G401.6 (cell line): ENCODE measurements around the gene PMPCB.
"Not testable (repeated sequence)": the region's sequence is repeated elsewhere in the genome, so short reads cannot be mapped to it uniquely, and the experiment has no call there.

Experiments
- FAIRE-seq: peaks from 2 replicates; lab custom pipeline; 2012; peaks lifted over from hg19 to GRCh38; lab: Jason Lieb, UNC

PMPCB gene

GRCh38 chr7:103296901-103297836 is at the start of gene PMPCB:
Gene PMPCB, plus strand, starts transcription at chr7:103297435. Its CDS starts 25 bp downstream, at chr7:103297460.
- FAIRE-seq: peak; percentile 86

DNA sequence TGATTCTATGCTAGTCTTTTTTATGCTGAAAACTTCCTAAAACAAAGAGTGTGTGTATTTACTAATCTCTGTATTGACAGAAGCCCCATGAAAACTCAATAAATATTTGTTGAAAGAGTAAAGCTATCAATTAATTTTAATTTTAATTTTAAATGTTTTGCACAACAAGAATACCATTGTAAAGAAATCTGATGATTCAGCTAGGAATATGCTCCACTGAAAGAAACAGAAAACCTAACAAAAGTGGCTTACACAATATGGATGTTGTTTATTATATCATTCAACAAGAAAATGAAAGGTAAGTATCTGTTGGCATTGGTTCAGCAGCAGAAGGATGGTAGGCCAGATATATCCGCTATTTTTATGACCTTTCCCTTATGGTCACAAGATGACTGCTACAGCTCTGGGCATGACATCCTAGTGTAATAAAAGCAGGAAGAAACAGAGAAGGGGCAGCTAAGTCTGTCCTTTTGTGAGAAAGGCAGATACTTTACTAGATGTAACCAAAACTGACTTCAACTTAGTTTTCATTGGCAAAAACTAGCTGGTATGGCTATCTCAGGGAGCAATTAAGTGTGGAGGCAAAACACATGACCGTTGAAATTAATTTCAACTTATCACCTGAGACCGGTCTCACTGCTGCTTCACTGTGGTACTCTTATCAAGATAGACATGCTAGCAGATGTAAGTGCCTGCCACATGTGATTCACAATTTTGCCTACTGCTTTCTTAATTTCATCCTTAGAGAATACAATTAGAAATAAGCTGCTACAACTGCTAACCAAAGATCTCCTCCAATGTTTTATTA is 43.3 kb upstream of the PMPCB start:
- not testable (repeated sequence) for FAIRE-seq

GRCh38 chr7:103264054-103264453 is 33.2 kb upstream of the PMPCB start:
- not testable (repeated sequence) for FAIRE-seq

GRCh38 chr7:103266229-103266628 is 31.0 kb upstream of the PMPCB start:
- FAIRE-seq: not testable (repeated sequence)

DNA sequence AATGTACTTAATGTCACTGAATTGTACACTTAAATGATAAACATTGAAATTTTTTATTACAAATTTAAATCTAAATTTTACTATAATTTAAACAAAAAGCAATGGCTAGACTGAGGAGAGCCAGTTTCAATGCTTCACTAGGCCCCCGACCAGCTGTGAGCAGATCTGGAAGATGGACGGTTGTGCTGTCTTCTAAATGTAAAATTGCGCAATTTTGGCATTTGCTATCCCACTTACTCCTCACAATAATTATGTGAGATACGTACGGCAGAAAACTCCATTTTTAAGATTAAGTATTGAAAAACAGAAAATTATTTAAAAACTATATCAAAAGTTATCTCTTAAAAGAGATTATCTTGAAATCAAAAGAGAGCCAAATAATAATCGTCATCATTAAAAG is 23.9 kb upstream of the PMPCB start:
- not testable (repeated sequence) for FAIRE-seq

DNA sequence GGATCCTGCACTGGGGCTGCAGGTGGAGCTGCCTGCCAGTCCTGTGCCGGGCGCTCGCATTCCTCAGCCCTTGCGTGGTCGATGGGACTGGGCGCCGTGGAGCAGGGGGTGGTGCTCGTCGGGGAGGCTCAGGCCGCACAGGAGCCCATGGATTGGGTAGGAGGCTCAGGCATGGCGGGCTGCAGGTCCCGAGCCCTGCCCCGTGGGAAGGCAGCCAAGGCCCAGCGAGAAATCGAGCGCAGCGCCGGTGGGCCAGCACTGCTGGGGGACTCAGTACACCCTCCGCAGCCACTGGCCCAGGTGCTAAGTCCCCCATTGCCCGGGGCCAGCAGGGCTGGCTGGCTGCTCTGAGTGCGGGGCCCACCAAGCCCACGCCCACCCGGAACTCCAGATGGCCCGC is 22.4 kb upstream of the PMPCB start:
- FAIRE-seq: not testable (repeated sequence)

GRCh38 chr7:103278195-103278594 is 19.0 kb upstream of the PMPCB start:
- not testable (repeated sequence) for FAIRE-seq

DNA sequence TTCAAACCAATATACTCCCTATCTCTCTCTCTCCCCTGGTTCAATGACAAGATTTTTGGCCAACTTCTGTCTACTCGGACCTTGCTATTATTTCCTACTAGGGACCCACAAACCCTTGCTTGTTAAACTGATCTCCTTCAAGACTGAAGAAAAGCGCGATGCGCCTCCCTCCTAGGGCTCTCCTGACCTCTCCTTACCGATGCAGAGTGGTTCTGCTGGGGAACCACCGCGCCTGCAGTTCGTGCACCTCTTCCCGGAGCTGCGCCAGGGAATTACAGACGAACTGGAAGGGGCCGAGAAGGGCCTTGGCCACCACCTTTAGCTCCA is 17.6 kb upstream of the PMPCB start:
- FAIRE-seq: not testable (repeated sequence)

- FAIRE-seq: not testable (repeated sequence)
These were observed 17.1 kb upstream of the PMPCB start for GRCh38 chr7:103279963-103280802.

DNA sequence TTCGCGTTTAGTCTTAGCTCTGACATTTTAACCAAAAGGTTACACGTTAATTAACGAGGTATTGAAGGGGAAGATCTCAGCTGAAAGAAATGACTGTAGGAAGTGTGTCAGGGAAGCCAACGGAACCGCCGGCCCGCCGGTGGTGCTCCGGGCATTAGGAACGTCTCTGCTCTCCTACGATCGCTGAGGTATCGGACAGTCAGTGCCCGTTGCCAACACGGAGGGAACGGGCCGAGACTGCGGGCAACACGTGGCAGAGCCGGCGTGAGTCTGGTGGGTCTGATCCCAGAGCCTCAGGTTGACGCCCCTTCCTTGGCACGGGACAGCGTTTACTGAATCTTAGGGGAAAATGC is 16.5 kb upstream of the PMPCB start:
- not testable (repeated sequence) for FAIRE-seq

- peak; percentile 51 for FAIRE-seq
These were observed 14.3 kb upstream of the PMPCB start for GRCh38 chr7:103282802-103283427.

DNA sequence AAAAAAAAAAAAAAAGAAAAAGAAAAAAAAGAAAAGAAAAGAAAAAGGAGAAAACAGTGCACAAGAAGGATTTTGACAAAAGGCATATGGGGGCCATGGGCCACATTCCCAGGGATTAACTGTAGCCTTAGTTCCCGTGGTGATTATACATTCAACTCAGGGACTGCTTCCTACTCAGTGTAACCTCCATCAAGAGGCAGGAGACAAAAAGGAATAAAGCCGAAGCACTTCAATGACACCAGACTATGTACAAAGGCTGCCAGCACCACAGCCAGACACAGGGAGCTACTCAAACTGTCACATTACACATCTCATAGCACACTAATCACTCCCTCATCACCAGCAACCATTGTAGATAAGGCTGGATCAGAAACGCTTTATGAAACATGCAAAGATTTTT is 5.1 kb upstream of the PMPCB start:
- no peak for FAIRE-seq

- FAIRE-seq: no peak
These were observed 3.7 kb upstream of the PMPCB start for GRCh38 chr7:103293526-103293925.

- FAIRE-seq: no peak
These were observed 573 bp downstream of the PMPCB start for GRCh38 chr7:103297837-103298179.

DNA sequence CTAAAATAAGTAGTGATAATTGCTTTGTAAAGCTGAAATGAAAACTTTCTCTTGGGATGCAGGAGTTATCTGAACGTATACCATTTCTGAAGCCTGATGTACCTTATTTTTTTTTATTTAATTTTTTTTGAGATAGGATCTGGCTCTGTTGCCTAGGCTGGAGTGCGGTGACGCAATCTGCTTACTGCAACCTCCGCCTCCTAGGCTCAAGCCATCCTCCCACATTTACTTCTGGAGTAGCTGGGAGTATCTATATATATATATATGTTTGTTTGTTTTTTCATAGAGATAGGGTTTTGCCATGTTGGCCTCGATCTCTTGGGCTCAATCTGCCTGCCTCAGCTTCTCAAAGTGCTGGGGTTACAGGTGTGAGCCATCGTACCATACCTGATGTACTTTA is 2.4 kb downstream of the PMPCB start:
- no peak for FAIRE-seq

- FAIRE-seq: no peak
These were observed 4.2 kb downstream of the PMPCB start for GRCh38 chr7:103301441-103301840.

- FAIRE-seq: no peak
These were observed 10.4 kb downstream of the PMPCB start for GRCh38 chr7:103307503-103308231.

GRCh38 chr7:103314852-103315251 is 17.6 kb downstream of the PMPCB start:
- no peak for FAIRE-seq

DNA sequence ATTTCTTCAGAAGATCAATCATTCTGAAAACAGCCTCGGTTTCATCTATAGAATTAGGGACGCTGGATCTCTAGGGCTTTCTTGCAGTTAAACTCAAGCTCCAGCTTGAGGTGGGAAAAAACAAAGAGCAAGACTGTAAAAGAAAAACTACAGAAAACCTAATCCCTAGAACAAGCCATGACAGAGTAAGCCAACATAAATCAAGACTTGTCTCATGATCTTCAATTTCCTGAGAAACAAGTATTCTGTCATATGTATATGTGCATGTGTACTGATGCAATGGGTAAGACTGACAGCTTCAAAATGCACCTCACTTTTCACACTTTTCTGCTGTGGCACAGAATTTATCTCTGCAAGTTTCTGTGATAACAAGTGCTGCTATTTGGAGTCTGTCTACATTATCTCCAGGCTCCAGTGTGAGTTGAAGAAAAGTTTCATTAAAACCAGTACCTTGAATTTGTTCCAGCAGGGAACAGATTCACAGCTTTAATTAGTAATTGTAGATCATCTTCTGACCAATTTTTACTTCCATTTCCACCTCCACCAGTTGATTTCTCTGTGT is 19.2 kb downstream of the PMPCB start:
- FAIRE-seq: no peak

DNA sequence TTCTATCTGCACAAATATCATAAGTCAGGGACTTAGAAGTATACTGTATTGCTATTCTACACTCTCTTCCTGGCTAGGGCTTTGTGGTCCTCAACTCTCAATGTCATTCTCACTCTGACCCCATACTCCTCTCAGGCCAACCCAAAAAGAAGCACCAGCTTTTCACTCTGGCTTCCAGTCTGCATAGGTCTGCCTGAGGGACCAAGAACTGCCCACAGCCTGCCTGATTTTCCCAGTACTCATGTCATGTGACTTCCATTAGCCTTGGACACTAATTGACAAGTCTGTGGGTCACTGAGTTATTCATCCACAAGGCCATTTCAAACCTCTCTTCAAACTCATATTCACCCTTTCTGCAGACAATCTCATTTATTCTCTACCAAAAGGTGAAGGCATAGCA is 19.8 kb downstream of the PMPCB start:
- no peak for FAIRE-seq

DNA sequence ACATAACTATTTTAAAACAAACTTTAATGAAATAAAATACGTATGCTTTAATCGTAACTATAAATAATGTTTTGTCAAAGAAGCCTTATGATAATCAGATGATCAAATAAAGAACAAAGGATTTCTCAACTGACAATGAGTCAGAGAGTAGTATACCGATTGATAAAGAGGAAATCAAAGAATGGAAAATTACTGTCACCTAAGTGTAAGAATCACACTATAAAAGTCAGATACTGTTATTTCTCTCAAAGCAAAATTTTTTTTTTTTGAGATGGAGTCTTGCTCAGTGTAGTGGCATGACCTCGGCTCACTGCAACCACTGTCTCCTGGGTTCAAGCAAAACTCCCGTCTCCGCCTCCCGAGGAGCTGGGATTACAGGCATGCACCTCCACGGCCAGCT is 28.5 kb downstream of the PMPCB start:
- FAIRE-seq: peak; percentile 41
